Aorta (tissue), 5 donors: ENCODE results near the gene MYO9B. TPM values are rescaled to one million over a fixed set of nuclear protein-coding genes. Genes with fewer than 3 reads are reported as not detected.
A peak's percentile ranks its signal among the peaks of the same experiment; 100 is the strongest.

Experiments
- ATAC-seq: fragments of 200-7000 bp; cut with Tn5 transposase; one replicate; pipeline ENCODE4 v1.9.1; 2022; ENCODE audit warnings: moderate library complexity; ENCODE audit not compliant: low FRiP score
- DNase-seq, 2 donors: peaks; one replicate each; pipeline ENCODE4 v3.0.0-alpha.2; 2020
- H3K27ac ChIP-seq, 2 donors: one replicate each; pipeline ENCODE4 v1.5.1; 2013; ENCODE audit warnings: low read length in 2 of 2, mild to moderate bottlenecking in 2 of 2, moderate library complexity in 2 of 2, control low read depth in 1 of 2, inconsistent platforms in 1 of 2, low read depth in 1 of 2
- H3K27me3 ChIP-seq, 2 donors: one replicate each; pipeline ENCODE4 v1.6.1; 2013; ENCODE audit warnings: control low read depth in 1 of 2, low read length in 1 of 2, mild to moderate bottlenecking in 1 of 2, moderate library complexity in 1 of 2; ENCODE audit not compliant: insufficient read depth in 2 of 2, control insufficient read depth in 1 of 2
- H3K36me3 ChIP-seq, 2 donors: one replicate each; pipeline ENCODE4 v1.6.1; 2013; ENCODE audit warnings: control low read depth in 1 of 2, low read length in 1 of 2, mild to moderate bottlenecking in 1 of 2; ENCODE audit not compliant: insufficient read depth in 2 of 2, control insufficient read depth in 1 of 2
- H3K4me1 ChIP-seq, 2 donors: one replicate each; pipeline ENCODE4 v1.6.1; 2013; ENCODE audit warnings: low read length in 2 of 2, control low read depth in 1 of 2, mild to moderate bottlenecking in 1 of 2, moderate library complexity in 1 of 2; ENCODE audit not compliant: insufficient read depth in 2 of 2, control insufficient read depth in 1 of 2
- H3K4me3 ChIP-seq, 2 donors: one replicate each; pipeline ENCODE4 v1.5.1; 2013; ENCODE audit warnings: low read length in 2 of 2, control low read depth in 1 of 2, mild to moderate bottlenecking in 1 of 2
- H3K9me3 ChIP-seq: one replicate; pipeline ENCODE4 v1.6.1; 2013; ENCODE audit warnings: mild to moderate bottlenecking, low read length; ENCODE audit not compliant: control insufficient read depth
- whole genome bisulfite sequencing, 2 donors: extraction: QIAGEN DNeasy Blood & Tissue Kit; methylation state at CpG; one replicate each; pipeline ENCODE4 v1.1.7; 2013; 5-methylcytosine and 5-hydroxymethylcytosine counted together
- intact Hi-C, 2 donors: fragments of 100-400 bp; cut with DNase I; formaldehyde crosslinking; loops; one replicate each; pipeline versions ENCODE4 v1.14.2 to v1.15.0; 2022
- polyA plus RNA-seq, 2 donors: library from polyadenylated mRNA; stranded (reverse); fragments of 200-250 nt; gene quantifications; one replicate each; pipeline ENCODE4 v1.2.3, GENCODE V29; 2013
- total RNA-seq, 2 donors: library from RNA; stranded (reverse); fragmentation: NEBNext Ultra II Directional; extraction: Animal tissue kit (Norgen Biotek cat#: 25700); gene quantifications; one replicate each; pipeline ENCODE4 v1.2.1, GENCODE V29; 2021
- donor health status: healthy with polysubstance abuse.
- donor health status: Bipolar disorder and iron deficiency.
- donor health status: DM: no; HTN: no; CAD: no.
- donor health status: DM: no; HTN: no; CAD: no.
- donor health status: DM: yes; HTN: yes; CAD: no.

MYO9B gene
- total and polyA plus RNA-seq, 4 donors, result 34.3 to 183 (median 171) TPM

- DNase-seq (peak in 1 of 2 donors; percentile 70), ATAC-seq (no peak)
- 15 to 21% methylated on average over 19 of the region's 19 CpGs for WGBS, 2 donors
- Histone ChIP-seq H3K36me3 (no peaks in the 10 kb centered on the region), H3K4me3 (peak overlapping the region; percentile 0 to 15), H3K4me1 (peaks cover 3 to 4% of the 10 kb centered on the region in 2 donors), H3K27ac (peak overlapping the region; percentile 14 to 94), H3K27me3 (no peaks in the 10 kb centered on the region), H3K9me3 (no peaks in the 10 kb centered on the region)
- intact Hi-C loops, result loop anchor here (5.0 to 10.0 kb wide), 3 partner anchors 63 to 306 kb away; partner anchors contain the start of gene OCEL1 (in 1 of the 2)
Measured at GRCh38 chr19:17078920-17079709, 3.5 kb downstream of the MYO9B start.

- H3K36me3 ChIP-seq, result no peaks in the 10 kb centered on the region
- no peaks in the 10 kb centered on the region for H3K27me3 ChIP-seq
- H3K9me3 ChIP-seq, result no peaks in the 10 kb centered on the region
- DNase-seq (peak; percentile 91), ATAC-seq (peak; percentile 58)
- peak overlapping the region; percentile 73 to 94 for H3K27ac ChIP-seq
- 3 to 5% methylated on average over 28 of the region's 28 CpGs for WGBS, 2 donors
- H3K4me1 ChIP-seq, result peaks cover 3 to 4% of the 10 kb centered on the region in 2 donors
- intact Hi-C loops, result loop anchor here (5.0 to 10.0 kb wide), 4 partner anchors 47 to 305 kb away; partner anchors contain the start of gene OCEL1 (in 1 of the 2)
- peak overlapping the region; percentile 0 to 15 for H3K4me3 ChIP-seq
Measured at GRCh38 chr19:17079710-17080439, 4.3 kb downstream of the MYO9B start.

- H3K4me3 ChIP-seq, result no peak overlapping the region
- ATAC-seq (no peak), DNase-seq (no peak)
- 50 to 51% methylated on average over 4 of the region's 4 CpGs for WGBS, 2 donors
- H3K27ac ChIP-seq, result peak overlapping the region; percentile 73 to 84
- no peaks in the 10 kb centered on the region for H3K9me3 ChIP-seq
- no peaks in the 10 kb centered on the region for H3K27me3 ChIP-seq
- peaks cover 3 to 5% of the 10 kb centered on the region in 2 donors for H3K4me1 ChIP-seq
- intact Hi-C loops, result loop anchor here in 1 of 2 donors (5.0 kb wide), 1 partner anchor 47 kb away; no protein-coding TSS in a partner anchor
- H3K36me3 ChIP-seq, result no peaks in the 10 kb centered on the region
Measured at GRCh38 chr19:17080440-17080801, 4.8 kb downstream of the MYO9B start.

GRCh38 chr19:17081672-17082630, 6.4 kb downstream of the MYO9B start:
- peak in 1 of 2 donors; percentile 79 for DNase-seq
- no peak for ATAC-seq
- intact Hi-C loops, result loop anchor here in 1 of 2 donors (5.0 kb wide), 1 partner anchor 45 kb away; no protein-coding TSS in a partner anchor
- Histone ChIP-seq H3K4me3 (no peak overlapping the region), H3K27ac (peak overlapping the region; percentile 34 to 52), H3K4me1 (peaks cover 3 to 5% of the 10 kb centered on the region in 2 donors), H3K9me3 (no peaks in the 10 kb centered on the region), H3K27me3 (no peaks in the 10 kb centered on the region), H3K36me3 (no peaks in the 10 kb centered on the region)
- 12 to 15% methylated on average over 20 of the region's 20 CpGs for WGBS, 2 donors

- ATAC-seq (no peak), DNase-seq (no peak)
- intact Hi-C loops, result no loop called here
- H3K4me1 ChIP-seq, result peaks cover 0 to 1% of the 10 kb centered on the region in 2 donors
- no peaks in the 10 kb centered on the region for H3K27me3 ChIP-seq
- 76 to 77% methylated on average over 14 of the region's 14 CpGs for WGBS, 2 donors
- no peaks in the 10 kb centered on the region for H3K9me3 ChIP-seq
- H3K4me3 ChIP-seq, result no peak overlapping the region
- no peak overlapping the region for H3K27ac ChIP-seq
- H3K36me3 ChIP-seq, result no peaks in the 10 kb centered on the region
Measured at GRCh38 chr19:17086120-17086519, 10.5 kb downstream of the MYO9B start.

- Histone ChIP-seq H3K27ac (peak overlapping the region in 1 of 2 donors; percentile 30), H3K27me3 (no peaks in the 10 kb centered on the region), H3K4me3 (no peak overlapping the region), H3K4me1 (peaks cover 0 to 1% of the 10 kb centered on the region in 2 donors), H3K9me3 (no peaks in the 10 kb centered on the region), H3K36me3 (no peaks in the 10 kb centered on the region)
- intact Hi-C loops, result no loop called here
- DNase-seq (no peak), ATAC-seq (no peak)
- 46 to 51% methylated on average over 6 of the region's 6 CpGs for WGBS, 2 donors
Measured at GRCh38 chr19:17086834-17087233, 11.3 kb downstream of the MYO9B start.

GRCh38 chr19:17088552-17088951, 13.0 kb downstream of the MYO9B start:
- Histone ChIP-seq H3K4me3 (no peak overlapping the region), H3K36me3 (no peaks in the 10 kb centered on the region), H3K27ac (peak overlapping the region; percentile 18 to 90), H3K4me1 (peaks cover 0 to 1% of the 10 kb centered on the region in 2 donors), H3K9me3 (no peaks in the 10 kb centered on the region), H3K27me3 (no peaks in the 10 kb centered on the region)
- no peak for DNase-seq
- ATAC-seq, result no peak
- 90 to 91% methylated on average over 5 of the region's 5 CpGs for WGBS, 2 donors
- intact Hi-C loops, result no loop called here

GRCh38 chr19:17090583-17090982, 15.0 kb downstream of the MYO9B start:
- H3K27me3 ChIP-seq, result no peaks in the 10 kb centered on the region
- H3K9me3 ChIP-seq, result no peaks in the 10 kb centered on the region
- intact Hi-C loops, result no loop called here
- H3K36me3 ChIP-seq, result no peaks in the 10 kb centered on the region
- no peak overlapping the region for H3K4me3 ChIP-seq
- DNase-seq (no peak), ATAC-seq (no peak)
- WGBS, 2 donors, result 87 to 97% methylated on average over 9 of the region's 9 CpGs
- H3K27ac ChIP-seq, result peak overlapping the region in 1 of 2 donors; percentile 50
- H3K4me1 ChIP-seq, result no peaks in the 10 kb centered on the region
